ENCODE data around the gene CPLANE1.
"Not testable (repeated sequence)": the region's sequence is repeated elsewhere in the genome, so short reads cannot be mapped to it uniquely, and the experiment has no call there.

GRCh38 chr5:37219384-37219783 is 29.8 kb downstream of the CPLANE1 start:
- TF ChIP-seq, protein P1, sequence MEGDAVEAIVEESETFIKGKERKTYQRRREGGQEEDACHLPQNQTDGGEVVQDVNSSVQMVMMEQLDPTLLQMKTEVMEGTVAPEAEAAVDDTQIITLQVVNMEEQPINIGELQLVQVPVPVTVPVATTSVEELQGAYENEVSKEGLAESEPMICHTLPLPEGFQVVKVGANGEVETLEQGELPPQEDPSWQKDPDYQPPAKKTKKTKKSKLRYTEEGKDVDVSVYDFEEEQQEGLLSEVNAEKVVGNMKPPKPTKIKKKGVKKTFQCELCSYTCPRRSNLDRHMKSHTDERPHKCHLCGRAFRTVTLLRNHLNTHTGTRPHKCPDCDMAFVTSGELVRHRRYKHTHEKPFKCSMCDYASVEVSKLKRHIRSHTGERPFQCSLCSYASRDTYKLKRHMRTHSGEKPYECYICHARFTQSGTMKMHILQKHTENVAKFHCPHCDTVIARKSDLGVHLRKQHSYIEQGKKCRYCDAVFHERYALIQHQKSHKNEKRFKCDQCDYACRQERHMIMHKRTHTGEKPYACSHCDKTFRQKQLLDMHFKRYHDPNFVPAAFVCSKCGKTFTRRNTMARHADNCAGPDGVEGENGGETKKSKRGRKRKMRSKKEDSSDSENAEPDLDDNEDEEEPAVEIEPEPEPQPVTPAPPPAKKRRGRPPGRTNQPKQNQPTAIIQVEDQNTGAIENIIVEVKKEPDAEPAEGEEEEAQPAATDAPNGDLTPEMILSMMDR (IDR thresholded peaks at IDR 0.05): not testable (repeated sequence)
- TF ChIP-seq POLR2A (IDR thresholded peaks at IDR 0.05): not testable (repeated sequence)

Data from body of pancreas (tissue), 4 donors.